Measurements from ENCODE around the gene TRPV6.

Gene TRPV6

GRCh38 chr7:142906643-142907042 is 21.1 kb upstream of the TRPV6 start:
- DNase-seq: no peak

- no peak for DNase-seq
Measured at GRCh38 chr7:142905759-142906158, 20.2 kb upstream of the TRPV6 start.

GRCh38 chr7:142904128-142904527 is 18.6 kb upstream of the TRPV6 start:
- DNase-seq: no peak

DNA sequence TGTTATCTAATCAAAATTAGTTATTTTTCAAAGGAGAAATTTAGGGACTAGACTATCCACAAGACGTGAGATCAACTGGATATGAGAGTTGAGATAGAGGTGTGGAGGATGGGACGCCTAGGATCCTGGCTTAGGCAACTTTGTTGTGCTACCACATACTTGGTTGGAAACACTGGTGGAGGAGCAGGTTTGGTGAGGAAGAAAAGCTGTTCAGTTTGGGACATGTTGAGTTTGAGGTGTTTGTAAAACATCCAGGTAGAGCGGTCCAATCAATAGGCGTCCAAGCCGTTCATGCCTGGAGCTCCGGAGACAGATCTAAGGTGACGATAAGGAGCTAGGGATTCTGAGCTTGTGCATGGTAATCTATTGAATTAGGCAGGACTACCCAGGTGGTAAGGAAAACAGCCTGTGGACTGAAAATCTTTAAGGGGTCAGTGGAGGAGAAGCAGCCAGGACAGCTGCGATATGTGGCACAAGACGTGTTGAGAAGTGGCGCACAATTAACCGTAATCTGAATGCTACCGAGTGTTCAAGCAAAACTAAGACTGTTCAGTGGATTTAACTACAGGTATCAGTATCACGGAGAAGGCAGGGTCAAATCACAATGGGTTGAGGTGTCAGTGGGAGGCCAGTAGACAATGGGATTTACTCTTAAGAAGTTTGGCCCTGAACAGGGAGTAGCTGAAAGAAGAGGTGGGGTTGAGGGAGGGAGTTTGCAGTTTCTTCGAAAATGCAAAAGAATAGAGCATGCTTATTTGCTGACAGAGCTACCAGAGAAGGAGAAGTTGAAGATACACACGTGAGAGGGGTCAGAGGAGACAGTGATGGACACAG is 16.1 kb upstream of the TRPV6 start:
- DNase-seq: no peak

DNA sequence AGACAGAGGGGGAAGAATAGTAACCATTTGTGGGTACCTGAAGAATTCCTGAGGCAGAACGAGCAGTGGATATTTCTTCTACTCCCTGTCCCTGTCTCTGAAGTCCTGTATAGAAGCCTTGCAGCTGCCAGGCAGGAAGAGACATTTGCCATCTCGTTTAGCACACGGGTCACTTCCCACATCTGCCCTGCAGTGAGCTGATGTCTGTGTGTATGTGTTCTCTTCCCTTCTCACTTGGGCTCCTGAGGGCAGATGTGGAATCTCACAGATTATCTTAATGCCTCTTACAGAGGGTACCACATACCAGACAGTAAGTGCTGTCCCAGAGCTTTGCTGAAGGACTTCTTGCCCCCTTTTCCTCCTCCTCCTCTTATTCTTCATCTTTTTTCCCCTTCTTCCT is 14.1 kb upstream of the TRPV6 start:
- DNase-seq: no peak

DNA sequence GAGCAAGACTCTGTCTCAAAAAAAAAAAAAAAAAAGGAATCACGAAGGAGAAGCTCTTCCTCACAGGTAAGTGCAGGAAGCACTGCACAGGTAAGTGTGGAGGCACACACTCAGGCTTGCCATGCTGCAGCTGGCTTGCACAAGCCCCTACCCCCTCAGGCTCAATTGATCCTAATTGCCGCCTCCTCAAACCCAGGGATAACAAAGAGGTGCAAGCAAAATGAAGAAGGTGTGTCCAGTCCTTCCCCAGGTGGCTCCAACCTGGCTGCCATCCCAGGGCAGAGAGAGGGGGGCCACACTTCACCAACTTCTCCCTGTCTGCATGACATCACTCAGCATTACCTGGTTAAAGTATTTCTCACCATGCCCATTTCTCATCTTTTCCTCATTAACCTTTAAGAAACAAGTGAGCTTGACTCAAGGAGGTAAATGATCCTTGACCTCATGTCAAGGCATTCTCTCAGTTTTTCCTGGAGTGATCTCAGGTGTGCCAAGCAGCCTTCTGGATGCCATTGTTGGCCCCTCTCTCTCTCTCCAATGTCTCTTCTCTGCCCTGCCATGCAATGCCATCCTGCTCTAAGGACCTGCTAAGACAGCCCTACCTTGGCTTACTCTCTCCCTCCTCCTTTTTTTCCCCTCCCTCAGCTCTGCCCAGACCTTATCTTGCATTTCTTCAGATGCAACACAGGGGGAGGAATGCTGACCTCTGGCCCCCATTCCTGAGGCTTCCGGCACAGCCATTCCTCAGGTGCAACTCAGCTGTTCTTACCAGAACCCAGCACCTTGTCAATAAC is 13.0 kb upstream of the TRPV6 start:
- DNase-seq: no peak

DNA sequence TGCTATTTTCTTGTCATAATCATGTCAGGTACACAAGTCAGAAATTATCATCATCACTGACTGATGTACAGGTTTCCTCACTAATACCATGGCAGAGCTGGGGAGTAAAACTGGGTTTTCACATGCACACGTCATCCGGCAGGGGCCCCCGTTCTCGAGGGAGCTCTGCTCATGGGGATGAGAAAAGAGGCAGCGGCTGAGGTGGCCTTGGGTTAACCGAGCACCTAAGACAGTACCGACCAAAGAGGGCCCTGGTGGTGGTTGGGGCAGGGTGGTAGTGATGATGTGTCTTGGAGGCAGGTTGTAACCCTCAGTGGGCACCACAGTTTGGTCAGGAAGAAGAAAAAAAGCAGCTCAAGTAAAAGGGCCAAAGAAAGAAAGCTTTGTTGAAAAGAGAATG is 12.1 kb upstream of the TRPV6 start:
- no peak for DNase-seq

DNA sequence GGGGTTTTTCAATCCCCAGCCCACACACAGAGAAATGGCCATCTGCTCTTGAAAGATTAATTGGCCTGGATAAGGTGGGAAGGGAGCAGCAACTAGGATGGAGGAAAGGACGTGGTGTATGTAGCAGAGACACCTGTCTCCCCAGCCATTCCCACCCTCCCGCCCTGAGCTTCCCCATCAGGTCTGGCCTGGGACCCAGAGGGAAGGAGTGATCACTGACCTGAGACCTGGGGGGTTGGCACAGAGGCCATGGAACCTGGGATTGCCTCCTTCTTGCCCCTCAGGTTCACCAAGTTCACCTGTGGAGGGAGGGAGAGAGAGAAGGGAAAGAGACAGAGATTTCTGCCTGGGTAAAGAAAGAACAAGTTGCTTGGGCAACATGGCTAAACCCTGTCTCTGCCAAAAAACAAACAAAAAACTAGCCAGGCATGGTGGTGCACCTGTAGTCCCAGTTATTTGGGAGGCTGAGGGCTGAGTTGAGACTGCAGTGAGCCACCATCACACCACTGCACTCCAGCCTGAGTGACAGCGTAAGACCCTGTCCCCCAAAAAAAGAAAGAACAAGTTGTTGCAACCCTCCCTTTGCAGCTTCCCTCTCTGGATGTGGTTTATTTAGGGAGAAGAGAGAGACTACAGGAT is 11.3 kb upstream of the TRPV6 start:
- DNase-seq: no peak

- no peak for DNase-seq
Measured at GRCh38 chr7:142896151-142896550, 10.6 kb upstream of the TRPV6 start.

DNA sequence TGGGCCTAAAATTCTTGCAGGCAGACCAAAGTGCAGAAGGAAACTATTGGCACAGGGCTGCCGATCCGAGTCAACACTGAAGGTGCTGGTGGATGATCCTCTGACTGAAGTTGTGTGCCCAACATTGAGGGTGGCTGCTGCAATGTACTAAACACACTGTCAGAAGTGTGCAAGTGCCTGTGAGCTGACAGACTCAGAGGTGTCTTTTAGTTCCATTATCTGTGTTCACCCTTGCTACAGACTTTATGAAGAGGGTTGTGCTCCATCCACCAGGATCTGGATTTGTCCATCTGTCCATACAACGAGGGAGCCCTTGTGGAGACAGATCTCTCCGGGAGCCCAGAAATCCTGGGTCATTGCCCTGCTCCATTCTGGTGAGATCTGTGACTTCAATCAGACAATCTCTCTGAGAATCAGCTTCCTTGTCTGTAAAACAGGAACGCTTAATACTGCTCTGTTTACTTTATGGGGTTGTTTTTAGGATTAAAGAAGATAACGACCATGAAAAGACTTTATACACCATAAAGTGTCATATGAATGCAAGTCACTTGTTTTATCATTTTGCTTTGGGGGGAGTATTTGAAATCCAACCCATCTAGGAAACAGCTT is 9.5 kb upstream of the TRPV6 start:
- no peak for DNase-seq

DNA sequence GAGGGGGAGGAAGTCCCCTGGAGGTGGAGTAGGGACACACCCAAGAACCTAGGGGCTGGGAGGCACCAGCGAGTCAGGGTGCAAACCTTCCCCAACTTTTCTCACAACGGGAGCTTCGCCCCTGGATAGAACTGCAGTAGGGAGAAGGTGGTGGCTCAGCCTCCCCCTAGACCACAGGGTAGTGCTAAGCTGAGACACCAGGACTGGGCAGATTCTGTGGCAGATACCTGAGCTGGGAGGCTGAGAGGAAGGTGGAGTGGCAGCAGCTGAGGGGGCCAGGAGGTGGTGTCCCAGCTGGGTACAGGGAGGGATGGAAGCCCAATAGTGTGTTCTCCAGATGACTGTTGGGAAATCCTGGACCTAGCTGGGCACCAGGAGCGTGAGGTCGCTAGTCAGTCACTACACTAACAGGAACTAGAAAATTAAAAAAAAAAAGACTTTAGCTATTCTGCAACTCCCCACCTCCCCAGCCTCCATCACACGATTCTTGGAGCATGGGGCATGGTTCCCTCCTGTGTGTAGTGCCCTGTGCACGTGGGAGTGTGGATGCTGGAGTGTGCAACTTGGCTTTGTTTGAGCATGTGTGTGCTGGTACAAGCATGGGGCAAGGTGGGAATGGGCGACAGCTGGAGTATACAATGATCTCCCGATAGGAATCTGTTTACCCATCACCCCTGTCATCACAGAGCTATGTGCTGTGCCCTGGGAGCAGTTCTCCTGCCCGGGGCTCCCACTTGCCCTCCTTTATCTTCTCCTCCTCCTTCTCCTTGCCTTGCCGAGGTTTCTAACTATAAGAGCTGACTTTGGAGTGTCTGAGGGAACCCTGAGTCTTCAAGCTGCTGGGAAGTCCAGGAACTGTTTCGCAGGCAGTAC is 8.8 kb upstream of the TRPV6 start:
- no peak for DNase-seq

- DNase-seq: no peak
Measured at GRCh38 chr7:142892951-142893350, 7.4 kb upstream of the TRPV6 start.

DNA sequence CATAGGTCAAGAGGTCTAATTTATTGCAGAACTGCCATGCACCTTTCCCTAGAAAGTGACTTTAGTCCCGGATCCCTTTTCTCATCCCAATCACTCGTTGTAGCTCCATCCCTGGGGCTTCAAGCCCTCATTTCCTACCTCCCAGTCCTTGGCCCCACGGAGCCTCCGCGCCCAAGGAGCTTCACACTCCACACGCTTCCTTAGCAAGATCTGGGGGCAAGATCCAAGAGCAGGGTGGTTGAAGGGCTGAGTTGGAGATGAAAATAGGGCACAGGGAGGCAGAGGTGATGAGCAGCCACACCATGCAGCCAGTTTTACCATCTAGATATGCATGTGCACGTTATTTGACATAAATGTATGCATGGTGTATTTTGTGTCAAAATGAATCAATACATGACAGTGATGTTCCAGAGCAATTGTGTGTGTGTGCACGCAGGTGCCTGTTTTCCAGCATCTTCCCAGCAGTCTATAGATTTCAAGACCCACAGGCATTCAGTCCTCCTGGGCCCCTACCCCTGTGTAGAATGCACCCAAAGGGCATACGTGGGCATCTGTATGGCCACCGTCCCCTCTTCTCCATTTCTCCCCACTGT is 6.0 kb upstream of the TRPV6 start:
- DNase-seq: no peak

- no peak for DNase-seq
Measured at GRCh38 chr7:142890874-142891485, 5.4 kb upstream of the TRPV6 start.

- peak; percentile 11 for DNase-seq
Measured at GRCh38 chr7:142889816-142890215, 4.3 kb upstream of the TRPV6 start.

- DNase-seq: no peak
Measured at GRCh38 chr7:142887282-142888015, 1.9 kb upstream of the TRPV6 start.

DNA sequence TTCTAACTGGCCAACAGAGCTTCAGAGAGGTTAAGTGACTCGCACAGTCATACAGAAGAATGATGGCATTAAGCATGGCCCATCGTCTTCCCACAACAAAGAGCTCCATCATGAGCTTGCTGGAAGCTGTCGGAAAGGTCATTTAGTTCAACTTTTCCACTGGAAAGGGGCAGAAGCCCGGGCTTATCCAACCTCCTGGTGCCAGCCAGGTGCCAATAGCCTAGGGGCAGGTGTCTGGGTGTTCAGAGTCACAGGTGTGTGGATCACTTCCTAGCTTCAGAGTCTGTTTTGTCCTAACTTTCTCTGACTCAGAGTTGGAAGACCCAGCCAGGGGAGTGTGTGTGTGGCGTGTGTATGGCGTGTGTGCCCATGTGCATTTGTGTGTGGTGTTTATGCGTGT is 1.3 kb upstream of the TRPV6 start:
- DNase-seq: no peak

DNA sequence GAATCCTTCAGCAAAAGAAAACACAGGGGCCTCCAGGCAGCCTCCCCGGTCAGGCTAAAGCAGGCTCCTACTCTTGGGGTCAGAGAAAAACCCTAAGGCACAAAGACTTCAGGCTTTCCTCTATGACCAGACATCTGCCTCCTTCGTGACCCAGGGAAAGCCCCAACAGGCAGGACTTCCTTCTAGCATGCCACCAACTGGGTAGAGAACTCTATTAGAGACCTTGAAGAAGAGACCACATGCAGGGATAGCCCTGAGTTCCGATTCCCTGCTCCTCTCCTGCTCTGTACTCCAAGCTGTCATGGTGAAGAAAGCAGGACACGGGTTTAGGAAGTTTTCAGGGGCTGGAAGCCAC is 1.3 kb downstream of the TRPV6 start:
- DNase-seq: no peak

DNA sequence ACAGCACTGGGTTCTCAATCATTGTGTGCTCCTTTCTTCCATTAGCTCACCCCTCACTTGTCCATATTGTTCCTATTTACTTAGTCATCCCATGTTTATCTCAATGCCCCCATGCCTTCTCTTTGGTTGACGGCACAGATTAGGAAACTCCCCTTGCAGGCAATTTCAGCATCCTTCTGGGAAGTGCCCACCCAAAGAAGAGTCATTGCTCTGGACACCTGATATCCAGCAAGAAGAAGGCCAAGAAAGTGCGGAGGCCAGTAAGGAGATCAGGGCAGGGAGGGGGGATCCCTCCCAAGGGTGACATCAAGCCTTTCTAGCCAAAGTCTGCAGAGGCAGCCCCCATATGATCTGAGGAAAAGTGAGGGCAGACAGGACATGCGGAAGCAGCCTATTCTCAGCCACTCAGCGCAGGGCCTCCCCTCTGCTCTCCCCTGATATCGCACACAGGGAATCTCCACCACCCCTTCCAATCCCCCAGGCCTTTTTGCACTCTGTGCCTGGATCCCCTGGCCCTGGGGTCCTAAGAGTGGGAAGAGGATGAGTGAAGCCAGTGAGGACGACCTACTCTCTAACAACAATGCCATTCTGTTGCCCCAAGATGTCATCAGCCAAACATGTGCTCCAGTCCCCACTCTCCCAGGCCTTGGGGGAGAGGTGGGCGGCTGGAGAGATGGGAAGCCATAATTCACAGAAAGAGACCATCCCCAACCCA is 1.8 kb downstream of the TRPV6 start:
- no peak for DNase-seq

DNA sequence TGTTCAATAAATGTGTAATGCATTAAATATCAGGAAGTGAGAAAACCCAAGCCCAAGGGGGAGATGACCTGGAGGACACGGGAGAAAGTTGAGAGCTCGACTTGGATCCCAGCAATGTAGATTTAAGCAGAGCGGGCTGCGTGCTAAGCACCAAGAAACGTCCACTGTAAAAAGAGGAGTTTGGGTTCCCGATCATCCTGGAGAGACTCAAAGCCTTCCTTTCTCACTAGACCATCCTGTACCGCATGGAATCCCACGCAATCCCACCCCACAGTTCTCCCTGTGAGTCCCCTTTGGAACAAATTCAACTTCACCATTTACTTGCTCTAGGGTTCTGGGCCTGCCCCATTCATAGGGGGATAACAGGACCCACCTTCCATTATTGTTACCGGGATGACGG is 2.4 kb downstream of the TRPV6 start:
- no peak for DNase-seq

All from hematopoietic multipotent progenitor cell treated with erythropoietin and hydrocortisone succinate and interleukin-3 and kit ligand, for 4 days (in vitro differentiated cells).